Measurements from ENCODE around the gene EIF3K. TPM values are rescaled to one million over a fixed set of nuclear protein-coding genes. Genes with fewer than 3 reads are reported as not detected.

EIF3K gene
- 380 and 418 TPM in 2 replicates for total RNA-seq

GRCh38 chr19:38618590-38619360 lies at the start of gene EIF3K:
Gene EIF3K (plus strand): TSS chr19:38619188. CDS start chr19:38619269, 81 bp downstream.

DNA sequence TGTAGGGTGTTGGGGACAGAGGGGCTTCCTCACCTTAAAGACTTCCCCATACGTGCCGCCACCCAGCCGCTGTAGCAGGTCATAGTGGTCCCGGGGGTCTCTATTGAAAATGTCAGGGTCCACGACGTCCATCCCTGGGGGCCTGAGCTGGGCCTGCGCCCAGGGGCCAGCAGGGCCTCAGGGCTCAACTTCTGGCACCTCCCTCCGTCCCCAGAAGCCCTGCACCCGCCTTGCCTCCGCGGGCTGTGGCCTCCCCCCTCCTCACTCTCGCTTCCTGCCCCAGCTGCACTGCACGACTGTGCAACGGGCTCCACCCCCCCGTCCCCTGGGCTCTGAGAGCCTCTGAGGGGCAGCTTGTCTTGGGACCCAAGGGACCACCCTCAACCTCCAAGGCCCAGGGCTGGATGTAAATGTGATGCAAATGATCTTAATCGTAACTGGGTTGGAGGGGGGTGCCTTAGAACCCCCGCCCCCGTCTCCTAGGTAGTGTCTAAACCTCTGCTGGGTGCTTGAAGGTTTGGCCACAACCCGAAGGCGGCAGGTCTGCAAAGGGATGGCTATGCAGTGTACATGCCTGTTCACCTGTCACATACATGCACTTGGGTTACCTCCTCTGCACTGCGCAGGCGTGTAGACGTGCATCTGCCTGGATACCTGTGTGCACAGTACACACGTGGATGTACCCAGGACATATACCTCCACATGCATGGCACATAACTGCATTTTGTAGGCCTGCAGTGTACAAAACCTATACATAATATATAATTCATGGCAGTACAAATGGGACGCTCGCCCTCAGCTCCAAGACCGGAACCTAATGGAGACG lies 1.0 kb upstream of the EIF3K start, which contains the start of gene MAP4K1:
Gene MAP4K1 (minus strand): TSS at position 190 of the 826 bp plus-strand sequence. CDS start 58 bp downstream, at position 132.

DNA sequence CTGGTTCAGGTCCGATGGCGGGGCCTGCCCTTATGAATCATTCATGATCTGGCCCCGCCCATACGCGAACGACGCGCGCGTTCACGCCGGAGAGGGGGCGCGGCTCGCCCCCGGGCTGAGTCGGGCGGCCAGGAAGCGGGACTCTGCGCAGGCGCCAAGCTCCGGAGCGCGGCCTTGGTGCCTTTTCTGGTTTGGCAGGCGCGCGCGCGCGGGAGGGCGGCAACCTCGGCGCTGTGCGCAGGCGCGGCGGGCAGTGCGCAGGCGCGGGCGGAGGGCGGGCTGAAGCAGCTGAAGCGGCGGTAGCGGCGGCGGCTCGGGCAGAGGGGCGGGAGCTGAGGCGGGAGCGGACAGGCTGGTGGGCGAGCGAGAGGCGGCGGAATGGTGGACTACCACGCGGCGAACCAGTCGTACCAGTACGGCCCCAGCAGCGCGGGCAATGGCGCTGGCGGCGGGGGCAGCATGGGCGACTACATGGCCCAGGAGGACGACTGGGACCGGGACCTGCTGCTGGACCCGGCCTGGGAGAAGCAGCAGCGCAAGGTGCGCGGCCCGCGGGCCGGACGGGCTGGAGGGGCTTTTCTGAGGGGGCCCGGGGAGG lies 28.5 kb downstream of the EIF3K start, which contains the start of gene ACTN4:
Gene ACTN4 (plus strand): TSS at position 282 of the 598 bp plus-strand sequence. CDS start 97 bp downstream, at position 379.

Other genes starting within 250 kb of the EIF3K start
- 217 and 265 TPM in 2 replicates for gene PSMD8, start 244.6 kb upstream of the EIF3K start, total RNA-seq
- gene GGN, start 231.2 kb upstream of the EIF3K start, total RNA-seq: 0.57 and 0.80 TPM in 2 replicates
- 7.8 and 11.0 TPM in 2 replicates for gene SPRED3, start 230.5 kb upstream of the EIF3K start, total RNA-seq
- 9.0 and 10.1 TPM in 2 replicates for gene FAM98C, start 216.1 kb upstream of the EIF3K start, total RNA-seq
- not detected in 2 replicates for gene RASGRP4, start 193.0 kb upstream of the EIF3K start, total RNA-seq
- gene RYR1, start 185.5 kb upstream of the EIF3K start, total RNA-seq: under 0.01 TPM in 1 of 2 replicates, not detected in the other
- gene MAP4K1, start 1.2 kb upstream of the EIF3K start, total RNA-seq: 0.53 TPM in 1 of 2 replicates, not detected in the other
- gene ACTN4, start 28.5 kb downstream of the EIF3K start, total RNA-seq: 295 and 465 TPM in 2 replicates
- gene CAPN12, start 125.3 kb downstream of the EIF3K start, total RNA-seq: 0.29 TPM in 1 of 2 replicates, not detected in the other
- not detected in 2 replicates for gene LGALS7, start 154.3 kb downstream of the EIF3K start, total RNA-seq
- gene LGALS7B, start 170.0 kb downstream of the EIF3K start, total RNA-seq: not detected in 2 replicates
- 0.13 TPM in 1 of 2 replicates, not detected in the other for gene LGALS4, start 193.8 kb downstream of the EIF3K start, total RNA-seq
- 26.6 and 32.7 TPM in 2 replicates for gene ECH1, start 212.6 kb downstream of the EIF3K start, total RNA-seq
- gene HNRNPL, start 230.8 kb downstream of the EIF3K start, total RNA-seq: 338 and 397 TPM in 2 replicates

All from thoracic aorta endothelial cell (primary cell).